ENCODE measurements around the gene ZDHHC20. TPM values are rescaled to one million over a fixed set of nuclear protein-coding genes. Genes with fewer than 3 reads are reported as not detected.

Gene ZDHHC20
- total and polyA plus RNA-seq, 2 of the 13 experiments (the other 11 are each of a cell fraction or from before 2014, with no cell fraction given), result 19.9 to 59.9 TPM

DNA sequence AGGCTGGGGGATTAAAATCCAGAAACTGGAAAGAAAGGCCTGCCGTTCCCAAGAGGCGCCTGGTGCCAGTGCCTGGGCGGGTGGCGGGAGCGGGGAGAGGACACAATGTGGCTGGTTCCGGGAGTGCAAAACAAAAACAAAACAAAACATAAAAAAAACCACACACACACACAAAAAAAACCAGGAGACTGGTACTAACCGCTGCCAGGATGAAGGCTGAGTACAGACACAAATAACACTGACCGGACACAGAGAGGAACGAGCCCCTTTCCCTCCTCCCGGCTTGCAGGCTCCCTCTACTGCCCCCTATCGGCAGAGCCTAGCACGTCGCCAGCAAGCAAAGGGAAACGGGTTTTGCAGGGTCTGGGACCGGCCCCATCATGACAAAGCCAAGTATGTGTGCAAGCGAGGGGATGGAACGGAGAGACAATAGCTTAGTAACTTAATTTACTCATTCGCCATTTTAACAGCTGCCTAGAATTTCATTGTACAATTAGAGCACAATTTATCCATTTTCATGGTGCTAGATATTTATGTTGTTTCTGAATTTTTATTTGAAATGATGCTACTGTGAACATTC, 17.9 kb upstream of the ZDHHC20 start (continued):
- TF ChIP-seq, protein P1, sequence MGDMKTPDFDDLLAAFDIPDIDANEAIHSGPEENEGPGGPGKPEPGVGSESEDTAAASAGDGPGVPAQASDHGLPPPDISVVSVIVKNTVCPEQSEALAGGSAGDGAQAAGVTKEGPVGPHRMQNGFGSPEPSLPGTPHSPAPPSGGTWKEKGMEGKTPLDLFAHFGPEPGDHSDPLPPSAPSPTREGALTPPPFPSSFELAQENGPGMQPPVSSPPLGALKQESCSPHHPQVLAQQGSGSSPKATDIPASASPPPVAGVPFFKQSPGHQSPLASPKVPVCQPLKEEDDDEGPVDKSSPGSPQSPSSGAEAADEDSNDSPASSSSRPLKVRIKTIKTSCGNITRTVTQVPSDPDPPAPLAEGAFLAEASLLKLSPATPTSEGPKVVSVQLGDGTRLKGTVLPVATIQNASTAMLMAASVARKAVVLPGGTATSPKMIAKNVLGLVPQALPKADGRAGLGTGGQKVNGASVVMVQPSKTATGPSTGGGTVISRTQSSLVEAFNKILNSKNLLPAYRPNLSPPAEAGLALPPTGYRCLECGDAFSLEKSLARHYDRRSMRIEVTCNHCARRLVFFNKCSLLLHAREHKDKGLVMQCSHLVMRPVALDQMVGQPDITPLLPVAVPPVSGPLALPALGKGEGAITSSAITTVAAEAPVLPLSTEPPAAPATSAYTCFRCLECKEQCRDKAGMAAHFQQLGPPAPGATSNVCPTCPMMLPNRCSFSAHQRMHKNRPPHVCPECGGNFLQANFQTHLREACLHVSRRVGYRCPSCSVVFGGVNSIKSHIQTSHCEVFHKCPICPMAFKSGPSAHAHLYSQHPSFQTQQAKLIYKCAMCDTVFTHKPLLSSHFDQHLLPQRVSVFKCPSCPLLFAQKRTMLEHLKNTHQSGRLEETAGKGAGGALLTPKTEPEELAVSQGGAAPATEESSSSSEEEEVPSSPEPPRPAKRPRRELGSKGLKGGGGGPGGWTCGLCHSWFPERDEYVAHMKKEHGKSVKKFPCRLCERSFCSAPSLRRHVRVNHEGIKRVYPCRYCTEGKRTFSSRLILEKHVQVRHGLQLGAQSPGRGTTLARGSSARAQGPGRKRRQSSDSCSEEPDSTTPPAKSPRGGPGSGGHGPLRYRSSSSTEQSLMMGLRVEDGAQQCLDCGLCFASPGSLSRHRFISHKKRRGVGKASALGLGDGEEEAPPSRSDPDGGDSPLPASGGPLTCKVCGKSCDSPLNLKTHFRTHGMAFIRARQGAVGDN (CRISPR knock-in tag; IDR thresholded peaks at IDR 0.05), result peak; percentile 38
- no peak for TF ChIP-seq ZNF615 (CRISPR knock-in tag; IDR thresholded peaks at IDR 0.05; ENCODE audit: borderline replicate concordance)
- TF ChIP-seq, protein P2, sequence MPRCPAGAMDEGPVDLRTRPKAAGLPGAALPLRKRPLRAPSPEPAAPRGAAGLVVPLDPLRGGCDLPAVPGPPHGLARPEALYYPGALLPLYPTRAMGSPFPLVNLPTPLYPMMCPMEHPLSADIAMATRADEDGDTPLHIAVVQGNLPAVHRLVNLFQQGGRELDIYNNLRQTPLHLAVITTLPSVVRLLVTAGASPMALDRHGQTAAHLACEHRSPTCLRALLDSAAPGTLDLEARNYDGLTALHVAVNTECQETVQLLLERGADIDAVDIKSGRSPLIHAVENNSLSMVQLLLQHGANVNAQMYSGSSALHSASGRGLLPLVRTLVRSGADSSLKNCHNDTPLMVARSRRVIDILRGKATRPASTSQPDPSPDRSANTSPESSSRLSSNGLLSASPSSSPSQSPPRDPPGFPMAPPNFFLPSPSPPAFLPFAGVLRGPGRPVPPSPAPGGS (CRISPR knock-in tag; IDR thresholded peaks at IDR 0.05), result no peak
- TF ChIP-seq STAG1 (CRISPR knock-in tag; IDR thresholded peaks at IDR 0.05), result peak; percentile 82
- TF ChIP-seq, protein P3, sequence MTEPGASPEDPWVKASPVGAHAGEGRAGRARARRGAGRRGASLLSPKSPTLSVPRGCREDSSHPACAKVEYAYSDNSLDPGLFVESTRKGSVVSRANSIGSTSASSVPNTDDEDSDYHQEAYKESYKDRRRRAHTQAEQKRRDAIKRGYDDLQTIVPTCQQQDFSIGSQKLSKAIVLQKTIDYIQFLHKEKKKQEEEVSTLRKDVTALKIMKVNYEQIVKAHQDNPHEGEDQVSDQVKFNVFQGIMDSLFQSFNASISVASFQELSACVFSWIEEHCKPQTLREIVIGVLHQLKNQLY (CRISPR knock-in tag; IDR thresholded peaks at IDR 0.05), result no peak
- no peak for TF ChIP-seq ELF1 (CRISPR knock-in tag; IDR thresholded peaks at IDR 0.05)
- TF ChIP-seq RCOR2 (CRISPR knock-in tag; IDR thresholded peaks at IDR 0.05), result no peak
- TF ChIP-seq SMC3 (IDR thresholded peaks at IDR 0.05; ENCODE audit: low read length), result peak; percentile 69
- TF ChIP-seq, protein P4, sequence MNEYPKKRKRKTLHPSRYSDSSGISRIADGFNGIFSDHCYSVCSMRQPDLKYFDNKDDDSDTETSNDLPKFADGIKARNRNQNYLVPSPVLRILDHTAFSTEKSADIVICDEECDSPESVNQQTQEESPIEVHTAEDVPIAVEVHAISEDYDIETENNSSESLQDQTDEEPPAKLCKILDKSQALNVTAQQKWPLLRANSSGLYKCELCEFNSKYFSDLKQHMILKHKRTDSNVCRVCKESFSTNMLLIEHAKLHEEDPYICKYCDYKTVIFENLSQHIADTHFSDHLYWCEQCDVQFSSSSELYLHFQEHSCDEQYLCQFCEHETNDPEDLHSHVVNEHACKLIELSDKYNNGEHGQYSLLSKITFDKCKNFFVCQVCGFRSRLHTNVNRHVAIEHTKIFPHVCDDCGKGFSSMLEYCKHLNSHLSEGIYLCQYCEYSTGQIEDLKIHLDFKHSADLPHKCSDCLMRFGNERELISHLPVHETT (CRISPR knock-in tag; conservative IDR thresholded peaks at IDR 0.05), result no peak
- no peak for TF ChIP-seq FOXA1 (IDR thresholded peaks at IDR 0.05)
- no peak for TF ChIP-seq FOXA1 (CRISPR knock-in tag; IDR thresholded peaks at IDR 0.05)
- no peak for TF ChIP-seq SP5 (CRISPR knock-in tag; IDR thresholded peaks at IDR 0.05; ENCODE audit: borderline replicate concordance, low read depth)
- TF ChIP-seq TEAD3 (CRISPR knock-in tag; optimal IDR thresholded peaks at IDR 0.05; ENCODE audit: borderline replicate concordance), result peak; percentile 13
- TF ChIP-seq ZFP1 (CRISPR knock-in tag; IDR thresholded peaks at IDR 0.05), result no peak
- no peak for TF ChIP-seq NFE2 (CRISPR knock-in tag; IDR thresholded peaks at IDR 0.05)
- TF ChIP-seq POGZ (CRISPR knock-in tag; IDR thresholded peaks at IDR 0.05), result no peak
- TF ChIP-seq YY1 (IDR thresholded peaks at IDR 0.05; ENCODE audit: insufficient read depth, insufficient replicate concordance, low read depth, low read length), result peak; percentile 27
- 0 out of 2 replicates have a peak, but pooled peaks have one; percentile 23 for TF ChIP-seq KDM4B (CRISPR knock-in tag; IDR thresholded peaks at IDR 0.05)
- TF ChIP-seq ZNF335 (CRISPR knock-in tag; IDR thresholded peaks at IDR 0.05), result no peak
- TF ChIP-seq ZNF547 (CRISPR knock-in tag; IDR thresholded peaks at IDR 0.05), result no peak
- TF ChIP-seq, protein P5, sequence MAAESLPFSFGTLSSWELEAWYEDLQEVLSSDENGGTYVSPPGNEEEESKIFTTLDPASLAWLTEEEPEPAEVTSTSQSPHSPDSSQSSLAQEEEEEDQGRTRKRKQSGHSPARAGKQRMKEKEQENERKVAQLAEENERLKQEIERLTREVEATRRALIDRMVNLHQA (CRISPR knock-in tag; IDR thresholded peaks at IDR 0.05), result no peak
- no peak for TF ChIP-seq ELF4 (CRISPR knock-in tag; IDR thresholded peaks at IDR 0.05; ENCODE audit: borderline replicate concordance)
- TF ChIP-seq KLF15 (CRISPR knock-in tag; IDR thresholded peaks at IDR 0.05; ENCODE audit: borderline replicate concordance), result no peak
- TF ChIP-seq MTA1 (CRISPR knock-in tag; IDR thresholded peaks at IDR 0.05; ENCODE audit: borderline replicate concordance), result 0 out of 2 replicates have a peak, but pooled peaks have one; percentile 33
